Measurements from ENCODE around the gene PTGIS.

The PTGIS gene

GRCh38 chr20:49485563-49485962 lies 82.4 kb downstream of the PTGIS start:
- DNase-seq, result no peak

DNA sequence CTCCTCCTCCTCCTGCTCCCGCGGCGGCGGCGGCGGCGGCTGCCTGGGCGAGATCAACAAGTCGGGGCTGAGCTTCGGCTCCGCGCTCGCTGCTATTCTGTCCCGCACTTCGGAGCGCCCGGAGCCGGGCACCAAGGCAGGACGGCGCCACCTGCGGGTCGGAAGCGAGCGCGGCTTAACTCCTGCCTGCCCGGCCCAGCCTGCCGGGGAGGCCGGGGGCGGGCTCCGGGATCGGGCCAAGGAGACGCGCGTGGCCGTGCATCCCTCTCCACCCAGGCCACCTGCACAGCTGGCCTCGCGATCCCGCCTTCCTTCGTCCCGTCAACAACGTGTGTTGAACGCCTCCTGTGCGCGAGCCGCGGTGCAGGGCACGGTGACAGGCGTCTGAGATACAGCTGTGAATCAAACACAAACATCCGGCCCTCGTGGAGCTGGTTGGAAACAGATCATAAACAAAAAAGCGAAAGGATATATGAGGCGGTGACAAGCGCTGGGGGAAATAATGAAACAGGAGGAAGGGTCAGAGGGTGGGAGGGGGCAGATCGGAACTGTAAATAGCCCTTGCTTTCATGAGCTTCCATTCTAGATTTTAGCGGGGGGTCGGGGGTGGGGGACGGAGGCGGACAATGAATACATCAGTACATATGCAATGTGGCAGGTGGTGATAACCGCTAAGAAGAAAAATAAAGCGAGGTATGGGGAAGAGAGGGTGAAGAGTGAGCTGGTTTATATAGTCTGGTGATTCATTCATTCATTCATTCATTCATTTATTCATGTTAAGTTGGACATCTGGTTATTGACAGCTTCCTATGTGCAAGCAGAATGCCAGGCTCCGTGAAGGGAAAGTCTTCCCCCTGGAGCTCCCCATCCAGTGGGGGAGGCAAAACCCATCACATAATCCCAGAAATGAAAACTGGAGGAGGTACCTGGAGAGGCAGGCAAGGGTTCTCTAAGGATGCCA lies 83.5 kb downstream of the PTGIS start:
- DNase-seq, result peak; percentile 69

DNA sequence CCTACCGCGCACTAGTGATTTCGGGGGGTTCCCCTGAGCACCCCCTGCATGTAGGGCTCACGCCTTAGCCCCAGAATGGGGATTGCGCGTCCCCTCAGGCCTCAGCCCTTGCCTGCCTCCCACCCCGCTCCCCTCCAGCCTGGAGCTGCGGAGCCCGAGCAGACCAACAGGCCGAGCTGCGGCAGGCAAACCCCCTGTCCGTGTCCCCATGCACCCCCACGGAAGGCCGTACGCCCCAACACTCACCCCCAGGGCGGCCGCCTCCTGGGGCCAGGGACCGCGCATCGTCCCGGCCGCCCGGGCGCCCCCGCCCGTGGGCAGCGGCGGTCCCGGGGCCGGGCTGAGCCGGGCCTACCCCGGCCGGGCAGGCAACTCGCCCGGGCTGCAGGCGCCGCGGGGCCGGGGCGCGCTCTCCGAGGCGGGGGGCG lies 84.2 kb downstream of the PTGIS start:
- no peak for DNase-seq

- no peak for DNase-seq
These were observed 84.8 kb downstream of the PTGIS start for GRCh38 chr20:49483018-49483695.

DNA sequence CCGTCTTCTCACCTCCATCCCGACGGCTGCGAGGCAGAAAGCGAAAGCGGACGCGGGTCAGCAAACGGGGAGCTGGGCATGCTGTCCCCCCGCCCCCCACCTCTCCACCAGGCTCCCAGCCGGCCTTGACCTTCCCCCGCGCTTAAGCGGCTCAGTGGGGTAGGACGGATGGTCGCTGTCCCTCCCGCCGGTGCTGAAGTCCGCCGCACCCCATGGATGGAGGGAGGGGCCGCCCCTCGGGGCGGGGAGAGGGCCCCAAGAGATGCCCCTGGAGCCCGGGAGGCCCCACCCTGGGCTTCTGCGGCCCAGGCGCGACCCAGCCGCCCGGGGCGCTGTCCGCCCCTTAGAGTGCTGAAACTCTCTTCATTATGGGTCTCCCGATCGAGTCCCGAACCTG lies 85.3 kb downstream of the PTGIS start, which contains the start of gene KCNB1:
Gene KCNB1, minus strand, starts transcription at position 48 of the 397 bp plus-strand sequence. CDS start 188 bp downstream, outside the sequence.
- DNase-seq, result no peak

GRCh38 chr20:49482173-49482572 lies 85.8 kb downstream of the PTGIS start:
- DNase-seq, result no peak

GRCh38 chr20:49481116-49481515 lies 86.8 kb downstream of the PTGIS start:
- no peak for DNase-seq

GRCh38 chr20:49480236-49480635 lies 87.7 kb downstream of the PTGIS start:
- no peak for DNase-seq

DNA sequence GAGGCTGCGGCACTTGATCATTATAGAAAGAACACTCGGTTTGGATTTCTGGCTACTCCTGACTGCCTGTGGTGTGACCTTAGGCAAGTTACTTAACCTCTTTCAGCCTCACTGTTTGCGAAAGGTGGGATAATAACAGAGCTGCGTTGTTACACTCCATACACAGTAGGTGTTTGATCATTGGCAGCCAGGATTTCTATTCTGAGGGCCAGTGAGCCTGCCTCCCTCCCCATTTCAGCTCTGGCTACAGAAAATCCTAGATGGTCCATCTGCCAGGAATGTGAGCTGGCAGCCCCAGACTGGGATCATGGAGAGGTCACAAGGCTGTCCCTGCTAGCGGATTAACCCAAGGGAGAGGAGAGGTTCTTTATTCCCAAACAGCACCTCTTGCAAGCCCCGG lies 88.2 kb downstream of the PTGIS start:
- DNase-seq, result no peak

- DNase-seq, result no peak
These were observed 88.9 kb downstream of the PTGIS start for GRCh38 chr20:49478754-49479689.

DNA sequence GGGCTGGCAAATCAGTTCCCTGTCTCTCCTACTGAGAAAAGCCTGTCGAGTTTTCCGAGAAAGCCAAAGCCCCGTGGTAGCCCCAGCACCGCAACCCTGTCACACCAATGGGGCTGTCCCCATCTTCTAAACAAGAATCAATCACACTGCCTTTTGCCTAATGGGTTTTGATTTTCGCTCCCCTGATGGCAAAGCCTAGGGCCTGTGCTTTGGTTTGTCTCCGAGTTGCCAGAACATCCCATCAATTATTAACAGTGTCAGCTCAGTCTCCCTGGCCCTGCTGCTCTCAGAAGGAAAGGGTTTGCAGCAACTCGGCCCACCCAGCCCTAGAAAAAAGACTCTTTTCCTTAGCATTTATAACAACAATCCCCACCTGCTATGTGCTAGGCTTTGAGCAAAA lies 89.7 kb downstream of the PTGIS start:
- DNase-seq, result no peak

- DNase-seq, result no peak
These were observed 90.7 kb downstream of the PTGIS start for GRCh38 chr20:49477200-49477599.

DNA sequence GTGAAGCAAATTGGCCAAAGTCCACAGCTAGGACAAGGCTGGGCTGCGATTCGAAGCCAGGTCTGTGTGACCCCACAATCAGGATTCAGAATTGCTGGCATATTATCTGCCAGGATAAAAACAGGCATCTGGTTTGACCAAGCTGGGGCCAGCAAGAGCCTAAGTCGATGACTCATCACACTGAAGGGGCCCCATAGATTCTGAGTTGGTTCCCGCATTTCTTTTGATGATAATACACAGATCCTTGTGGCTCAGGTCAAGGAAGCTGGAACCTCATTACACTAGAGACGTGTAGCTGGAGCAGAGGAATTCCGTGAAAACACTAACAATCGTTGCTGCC lies 92.0 kb downstream of the PTGIS start:
- DNase-seq, result no peak

DNA sequence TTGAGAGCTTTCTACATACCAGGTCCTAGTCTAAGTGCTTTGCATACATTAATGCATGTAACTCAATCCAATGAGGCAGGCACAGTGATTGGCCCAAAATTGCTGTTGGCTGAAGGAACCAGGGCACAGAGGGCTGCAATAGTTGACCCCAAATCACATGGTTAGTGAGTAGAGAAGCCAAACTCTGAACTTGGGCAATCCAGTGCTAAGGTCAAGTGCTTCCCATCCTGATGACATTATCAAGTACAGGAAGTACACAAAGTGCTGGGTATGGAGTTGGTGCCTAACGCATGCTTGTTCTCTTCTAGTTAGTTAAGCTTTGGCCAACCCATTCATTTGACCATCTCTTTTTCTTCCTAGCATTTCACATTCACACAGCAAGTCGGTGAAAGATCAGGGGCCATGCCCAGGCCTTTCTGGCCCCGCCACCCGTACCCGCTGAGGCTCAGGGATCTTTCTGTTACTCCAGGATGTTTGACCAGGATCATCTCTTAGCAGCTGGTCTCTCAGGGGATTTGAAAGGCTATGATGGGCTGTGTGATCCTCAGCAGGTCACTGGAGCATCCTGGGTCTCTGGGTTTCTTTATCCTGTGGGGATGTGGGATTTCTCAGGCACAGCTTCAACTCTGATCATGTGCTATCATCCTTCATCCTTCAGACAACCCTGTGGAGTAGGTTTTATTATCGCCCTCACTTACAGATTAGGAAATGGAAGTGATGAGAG lies 92.5 kb downstream of the PTGIS start:
- no peak for DNase-seq

DNA sequence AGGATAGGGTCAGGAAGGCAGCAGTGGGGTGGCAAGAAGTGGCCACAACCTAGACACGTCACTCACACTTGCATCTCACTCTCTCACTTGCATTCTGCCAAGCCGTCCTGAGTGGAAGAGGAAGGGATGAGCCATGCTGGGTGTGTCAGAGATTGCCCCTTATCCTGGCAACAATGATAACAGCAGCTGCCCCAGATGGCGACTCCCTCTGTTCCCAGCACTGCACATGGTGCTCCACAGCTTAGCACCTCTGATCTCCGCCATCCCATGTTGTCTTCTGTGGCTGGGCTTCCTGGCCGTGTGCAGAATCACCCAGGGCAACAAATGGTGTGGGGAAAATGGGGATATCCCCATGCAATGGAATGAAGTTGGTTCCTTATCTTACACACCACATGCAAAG lies 96.5 kb downstream of the PTGIS start:
- peak; percentile 38 for DNase-seq

DNA sequence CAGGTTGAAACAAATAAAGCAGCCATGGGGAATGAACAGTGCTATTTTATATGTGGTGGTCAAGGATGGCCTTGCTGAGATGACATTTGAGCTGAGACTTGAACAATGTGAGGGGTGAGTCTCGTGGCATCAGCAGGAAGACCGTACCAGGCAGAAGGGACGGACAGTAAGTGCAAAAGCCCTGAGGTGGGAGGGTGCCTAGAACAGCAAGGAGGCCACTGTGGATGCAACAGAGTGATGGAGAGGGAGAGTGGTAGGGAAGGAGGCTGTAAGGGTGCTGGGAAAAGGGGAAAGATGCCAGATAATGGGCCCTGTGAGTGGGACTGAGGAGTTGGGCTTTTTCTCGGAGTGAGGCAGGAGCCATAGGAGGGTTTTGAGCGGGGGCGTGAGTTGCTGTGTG lies 97.0 kb downstream of the PTGIS start:
- DNase-seq, result no peak

DNA sequence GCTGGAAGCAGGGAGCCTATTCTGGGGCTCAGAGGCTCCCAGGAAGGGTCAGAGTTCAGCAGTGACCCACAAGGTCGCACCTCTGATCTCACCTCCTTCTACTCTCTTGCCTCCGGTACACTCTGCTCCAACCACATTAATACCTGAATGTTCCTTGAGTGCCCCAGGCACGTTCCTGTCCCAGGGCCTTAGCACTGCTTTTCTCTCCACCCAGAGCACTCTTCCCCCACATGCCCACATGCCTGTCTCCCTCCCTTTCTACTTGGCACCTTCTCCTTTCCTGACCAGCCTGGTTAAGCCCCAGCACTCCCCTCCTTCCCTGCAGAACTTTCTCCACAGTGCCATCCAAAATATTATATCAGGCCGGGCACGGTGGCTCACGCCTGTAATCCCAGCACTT lies 98.9 kb downstream of the PTGIS start:
- no peak for DNase-seq

- no peak for DNase-seq
These were observed 99.5 kb downstream of the PTGIS start for GRCh38 chr20:49468412-49468811.

- DNase-seq, result no peak
These were observed 101.6 kb downstream of the PTGIS start for GRCh38 chr20:49466114-49466912.

GRCh38 chr20:49464556-49464955 lies 103.4 kb downstream of the PTGIS start:
- DNase-seq, result no peak

- no peak for DNase-seq
These were observed 105.3 kb downstream of the PTGIS start for GRCh38 chr20:49462626-49463025.
